ENCODE data around the gene SLIT3.

SLIT3 gene

DNA sequence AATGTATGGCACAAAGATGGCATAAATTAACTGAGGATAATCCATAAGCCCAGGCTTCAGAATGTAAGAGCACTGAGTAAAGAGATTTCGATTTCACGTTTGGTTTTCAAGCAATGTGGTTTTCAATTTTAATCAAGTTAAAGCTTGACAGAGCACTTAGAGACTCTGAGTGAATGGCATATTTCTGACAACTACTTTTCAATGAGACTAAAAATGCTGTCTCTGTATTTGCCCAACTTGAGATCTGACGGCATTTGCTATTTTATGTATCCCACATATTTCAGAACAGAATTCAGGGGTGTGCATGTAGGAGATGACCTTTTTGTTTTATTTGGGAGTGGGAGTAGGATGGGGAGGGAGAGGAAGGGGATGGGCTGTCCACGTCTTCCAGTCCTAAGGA lies 441.5 kb downstream of the SLIT3 start:
- DNase-seq (ENCODE audit: low read depth), result no peak

DNA sequence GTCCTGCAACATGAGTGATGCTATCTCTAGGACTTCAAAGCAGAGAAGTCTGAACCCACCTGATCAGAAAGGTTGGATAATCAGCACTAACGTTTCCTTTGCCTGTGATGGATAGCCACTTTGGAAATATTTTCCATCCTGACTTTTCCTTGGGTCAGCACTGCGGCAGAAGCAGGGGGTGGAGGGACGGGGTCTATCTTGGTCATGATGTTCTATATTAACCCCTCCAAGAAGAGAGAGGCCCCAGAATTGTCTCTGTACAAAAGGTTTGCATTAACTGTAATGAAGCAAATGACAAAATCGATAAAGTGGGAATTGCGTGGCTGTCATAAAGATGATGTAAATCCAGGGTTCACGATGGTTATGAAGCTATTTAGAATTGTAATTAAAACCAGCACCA lies 441.9 kb downstream of the SLIT3 start:
- no peak for DNase-seq (ENCODE audit: low read depth)

DNA sequence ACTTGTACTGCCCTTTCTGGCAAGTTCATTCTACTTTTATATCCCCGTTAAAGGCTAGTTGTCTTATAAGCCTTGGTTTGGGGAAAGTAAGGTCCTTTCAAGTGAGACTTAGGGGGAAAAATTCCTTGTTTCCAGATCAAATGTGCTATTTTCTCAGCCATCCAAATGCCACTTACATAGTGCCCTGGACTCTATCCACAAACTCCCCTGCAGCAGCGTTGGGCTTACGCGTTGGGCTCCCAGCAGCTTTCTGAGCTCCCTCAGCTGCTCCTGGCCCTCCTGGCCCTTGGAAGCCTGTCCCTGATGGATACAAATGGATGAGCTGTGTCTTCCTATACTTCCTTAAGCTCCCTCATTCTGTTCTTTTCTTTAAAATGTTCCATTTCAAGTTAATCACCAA lies 442.6 kb downstream of the SLIT3 start:
- DNase-seq (ENCODE audit: low read depth), result no peak

DNA sequence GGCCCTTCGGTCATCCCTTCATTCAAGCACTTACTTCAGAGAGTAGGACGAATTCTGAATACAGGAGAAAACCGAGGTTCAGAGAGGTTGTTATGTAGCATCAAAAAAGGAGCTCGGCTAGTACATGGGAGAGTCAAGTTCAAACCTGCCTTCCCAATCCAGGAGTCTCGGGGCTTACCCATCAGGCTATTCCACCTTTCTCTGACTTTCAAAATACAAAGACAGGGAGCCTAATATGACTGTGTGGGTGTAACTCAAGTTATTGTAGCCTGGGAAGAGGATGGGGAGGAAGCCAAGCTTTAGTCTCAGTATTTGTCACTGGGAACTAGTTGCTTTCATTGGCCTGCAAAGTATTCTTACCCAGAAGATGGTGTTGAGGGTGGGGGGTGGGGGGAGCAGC lies 447.0 kb downstream of the SLIT3 start:
- DNase-seq (ENCODE audit: low read depth), result no peak

DNA sequence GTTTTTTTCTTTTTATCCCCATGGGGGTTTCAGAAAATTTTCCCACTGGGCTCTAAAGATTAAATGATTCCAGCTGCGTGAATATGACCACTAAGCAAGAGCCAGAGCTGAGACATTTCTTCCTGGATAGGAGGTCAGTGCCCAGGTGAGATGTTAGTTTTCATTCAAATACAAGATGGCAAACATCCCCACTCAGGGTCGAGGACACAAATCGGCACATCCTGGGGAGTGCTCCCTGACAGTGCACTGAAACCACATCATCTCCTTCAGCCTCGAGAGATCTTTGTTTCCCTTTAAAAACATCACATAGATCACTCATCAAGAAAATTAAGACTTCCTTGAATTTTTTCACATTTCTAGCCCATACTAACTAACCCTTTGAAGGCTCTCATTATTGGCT lies 448.6 kb downstream of the SLIT3 start:
- no peak for DNase-seq (ENCODE audit: low read depth)

DNA sequence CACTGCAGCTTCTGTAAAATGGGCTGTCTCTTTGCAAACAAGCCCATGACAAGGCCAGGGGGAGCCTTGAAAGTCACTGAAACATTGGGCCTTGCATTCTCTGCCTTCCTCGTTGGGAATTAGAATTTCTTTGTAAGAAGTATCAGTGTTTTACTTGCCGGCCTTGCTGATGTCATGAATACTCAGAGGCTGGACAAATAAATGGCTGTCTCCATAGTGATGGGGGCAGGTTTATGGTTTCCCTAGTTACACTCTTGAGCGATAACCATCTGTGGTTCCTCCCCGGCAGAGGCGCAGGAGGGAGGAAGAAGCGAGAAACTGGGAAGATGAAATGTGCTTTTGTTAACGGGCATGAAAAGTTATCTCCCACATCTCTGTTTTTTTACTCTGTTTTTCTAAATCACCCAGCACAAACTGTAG lies 449.0 kb downstream of the SLIT3 start:
- peak; percentile 87 for DNase-seq (ENCODE audit: low read depth)

DNA sequence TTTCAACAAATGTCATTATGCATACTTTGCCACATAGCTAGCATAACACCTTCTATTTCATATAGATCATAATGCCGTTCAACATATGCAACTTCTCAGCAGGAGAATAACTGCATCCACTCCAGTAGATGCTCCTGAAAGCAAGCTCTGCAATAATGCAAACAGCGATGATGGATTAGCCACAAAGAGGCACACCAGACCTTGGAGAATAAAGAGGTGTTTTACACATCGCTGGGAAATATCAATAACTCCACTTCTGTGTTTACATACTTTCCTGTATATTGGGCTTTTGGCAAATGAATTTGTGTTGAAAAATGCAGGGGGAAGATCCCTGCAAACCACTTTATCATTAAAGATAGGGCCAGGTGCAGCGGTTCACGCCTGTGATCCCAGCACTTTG lies 450.3 kb downstream of the SLIT3 start:
- no peak for DNase-seq (ENCODE audit: low read depth)

DNA sequence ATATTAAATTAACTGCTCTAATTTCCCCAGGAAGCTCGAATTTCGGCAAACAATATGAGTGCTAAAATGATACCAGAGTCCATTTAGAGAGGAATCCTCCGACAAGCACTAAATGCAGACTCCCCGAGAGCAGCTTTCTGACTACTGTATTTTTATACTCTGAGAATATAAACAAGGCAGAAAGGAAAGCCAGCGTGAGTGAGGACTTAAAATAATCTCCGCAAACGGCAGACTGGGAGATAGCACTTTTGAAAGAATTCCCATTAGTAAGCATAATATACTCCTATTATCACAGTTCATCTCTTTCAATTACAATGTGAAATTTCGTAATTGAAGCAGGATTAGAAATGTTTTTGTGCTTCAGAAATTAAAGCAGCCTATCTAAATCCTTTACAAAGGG lies 452.4 kb downstream of the SLIT3 start:
- no peak for DNase-seq (ENCODE audit: low read depth)

DNA sequence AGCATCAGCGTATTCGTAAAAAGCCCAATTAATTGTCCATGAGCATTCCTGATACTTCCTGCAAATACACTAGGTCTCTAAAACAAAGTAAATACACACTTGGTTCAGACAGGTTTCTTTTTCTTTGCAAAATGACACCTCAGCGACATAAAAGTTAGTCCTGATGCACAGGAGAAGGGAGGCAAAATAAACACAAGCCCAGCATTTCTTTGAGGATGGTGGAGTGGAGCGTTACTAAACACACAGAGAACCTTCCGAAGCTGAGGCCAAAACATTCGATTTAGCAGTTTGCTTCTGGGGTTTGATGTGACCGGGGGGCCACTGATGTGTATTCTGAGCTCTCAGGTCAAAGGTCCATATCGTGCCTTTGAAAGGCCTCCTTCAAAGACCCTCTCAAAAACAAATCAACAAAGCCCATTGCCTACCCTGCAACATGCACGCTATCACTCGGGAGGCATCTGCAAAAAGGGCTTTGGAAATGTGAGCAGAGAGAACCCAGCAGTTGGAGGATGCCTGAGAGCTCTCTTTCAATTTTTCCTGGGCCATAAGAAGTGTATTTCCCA lies 453.3 kb downstream of the SLIT3 start:
- DNase-seq (ENCODE audit: low read depth), result no peak

DNA sequence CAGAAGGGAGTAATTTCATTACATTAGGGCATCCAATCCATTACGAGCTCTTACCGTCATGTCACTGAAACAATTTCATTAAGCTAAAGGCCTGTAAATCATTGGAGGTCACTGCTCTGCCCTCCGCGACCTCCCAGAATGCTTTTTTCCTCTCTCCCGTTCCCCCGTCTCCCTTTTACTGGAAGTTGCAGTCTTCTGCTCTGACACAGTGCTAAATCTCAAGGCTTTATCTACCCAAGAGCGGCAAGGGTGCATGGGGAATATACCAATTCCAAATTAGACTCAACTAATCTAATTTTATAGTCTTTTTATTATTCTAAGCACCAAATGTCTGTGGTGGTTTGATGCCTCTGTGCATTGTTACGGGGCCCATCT lies 456.0 kb downstream of the SLIT3 start:
- no peak for DNase-seq (ENCODE audit: low read depth)

DNA sequence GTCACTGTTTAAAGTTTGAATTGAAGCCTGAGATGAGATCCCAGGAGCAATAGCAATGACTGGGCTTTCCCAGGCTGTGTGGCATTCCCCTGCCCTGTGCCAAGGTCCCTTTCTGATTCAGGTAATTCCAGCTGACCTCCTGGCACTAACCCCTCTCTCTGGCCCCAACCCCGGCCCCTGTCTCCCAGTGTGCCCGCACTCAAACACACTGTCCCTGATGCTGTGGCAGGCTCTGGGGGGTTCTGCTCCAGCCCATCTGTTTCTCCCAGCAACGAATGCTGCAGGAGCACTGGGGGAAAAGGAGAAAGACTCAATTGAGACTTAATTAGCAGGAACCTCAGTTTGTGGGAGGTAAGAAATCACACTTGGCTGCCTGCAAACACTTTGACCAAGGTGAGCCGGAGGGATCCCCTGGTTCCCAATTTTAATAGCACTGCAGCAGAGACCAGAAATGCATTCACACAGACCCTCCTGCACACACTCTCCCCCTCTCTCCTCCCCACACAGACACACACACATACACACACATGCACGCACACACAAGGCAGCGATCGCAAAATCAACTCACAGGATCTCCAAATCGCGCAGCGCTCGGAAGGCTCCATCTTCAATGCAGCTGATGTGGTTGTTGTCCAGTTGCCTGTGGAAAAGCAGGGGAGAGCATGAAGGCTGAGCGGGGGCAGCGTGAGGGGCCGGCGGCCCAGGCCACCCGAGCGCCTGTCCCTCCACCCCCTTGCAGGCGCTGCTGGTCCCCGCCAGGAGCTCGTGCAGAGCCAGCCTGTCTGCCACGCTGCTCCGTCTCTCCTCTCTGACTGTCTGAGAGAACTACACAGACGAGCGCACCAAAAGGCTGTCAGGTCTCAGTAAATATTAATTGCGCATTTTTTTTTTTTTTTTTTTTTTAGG lies 456.7 kb downstream of the SLIT3 start:
- DNase-seq (ENCODE audit: low read depth), result no peak

DNA sequence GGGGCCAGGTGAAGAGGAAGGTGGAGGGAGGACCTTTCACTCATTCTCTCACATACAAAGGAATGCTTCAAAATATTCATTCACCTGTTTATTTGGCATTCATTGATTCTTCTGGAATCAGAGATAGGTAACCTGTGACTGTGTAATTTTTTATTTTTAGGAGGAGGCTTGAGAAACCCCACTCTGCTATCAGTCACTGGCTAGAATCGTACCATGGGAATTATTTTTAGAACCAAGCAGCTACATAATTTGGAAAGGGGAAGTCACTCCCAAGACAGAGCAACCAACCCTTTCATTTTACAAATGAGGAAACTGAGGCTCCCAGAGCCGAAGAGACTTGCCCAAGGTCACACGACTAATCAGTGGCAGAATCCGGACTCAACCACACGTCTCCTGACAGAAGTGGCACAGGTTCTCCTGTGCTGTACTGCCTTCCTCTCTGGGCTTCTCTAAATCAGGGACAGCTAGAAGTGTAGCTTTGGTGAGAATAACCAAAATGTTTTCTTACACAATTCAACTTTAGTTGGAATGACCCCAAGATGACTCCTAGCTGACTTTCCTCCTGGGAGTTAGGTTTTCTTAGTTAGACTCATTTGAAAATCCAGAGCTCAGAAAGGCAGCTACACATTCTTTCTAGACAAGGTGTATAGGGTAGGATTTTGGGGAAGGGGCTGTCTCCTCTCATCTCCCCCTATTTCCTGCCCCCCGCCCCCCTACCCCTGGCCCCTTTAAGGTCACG lies 457.5 kb downstream of the SLIT3 start:
- DNase-seq (ENCODE audit: low read depth), result no peak

DNA sequence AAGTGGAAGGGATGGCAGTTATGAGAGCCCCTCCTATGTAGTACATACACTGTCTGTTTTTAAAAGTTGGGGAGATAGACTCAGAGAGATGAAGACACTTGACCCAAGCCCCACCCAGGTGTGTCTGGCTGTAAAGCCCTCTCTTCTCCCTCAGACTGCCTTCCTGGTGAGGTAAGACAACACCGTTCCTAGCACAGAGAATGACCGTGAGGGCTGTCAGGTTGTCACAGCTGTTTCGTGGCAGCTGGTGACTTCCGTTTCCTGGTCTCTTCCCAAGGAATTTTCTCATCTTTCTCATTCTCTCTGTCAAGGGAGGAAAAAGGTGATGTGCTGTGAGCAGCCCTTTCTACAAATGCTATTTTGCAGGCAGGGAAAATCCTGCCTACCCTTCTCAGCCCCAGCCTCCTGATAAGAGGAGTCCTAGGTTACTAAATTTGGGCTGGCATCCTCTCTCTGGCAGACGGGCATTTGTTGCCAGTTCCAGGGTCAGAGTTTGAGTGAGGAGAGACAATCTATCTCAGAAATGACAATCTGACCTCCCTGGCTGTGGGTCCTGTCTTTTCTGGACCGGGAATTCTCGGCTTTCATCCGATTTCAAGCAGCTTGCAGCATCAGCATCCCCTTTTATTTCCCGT lies 458.3 kb downstream of the SLIT3 start:
- no peak for DNase-seq (ENCODE audit: low read depth)

DNA sequence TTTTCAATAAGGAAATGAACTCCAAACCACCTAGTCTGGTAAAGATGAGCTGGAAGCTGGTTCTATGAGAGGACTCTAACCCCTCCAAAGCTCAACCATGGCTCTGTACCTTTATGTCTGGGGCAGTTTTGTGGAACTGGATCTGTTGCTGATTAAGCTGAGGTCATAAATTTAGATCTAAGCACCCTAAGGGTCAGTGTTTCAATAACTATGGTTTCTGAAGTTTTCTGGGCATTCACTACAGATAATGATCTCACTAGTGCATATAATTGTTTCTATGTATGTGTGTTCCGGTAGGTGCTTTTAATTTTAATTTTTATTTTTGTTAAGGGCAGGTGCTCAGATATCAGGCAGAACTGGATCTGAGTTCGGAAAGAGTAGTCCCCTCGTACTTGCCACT lies 463.1 kb downstream of the SLIT3 start:
- DNase-seq (ENCODE audit: low read depth), result no peak

DNA sequence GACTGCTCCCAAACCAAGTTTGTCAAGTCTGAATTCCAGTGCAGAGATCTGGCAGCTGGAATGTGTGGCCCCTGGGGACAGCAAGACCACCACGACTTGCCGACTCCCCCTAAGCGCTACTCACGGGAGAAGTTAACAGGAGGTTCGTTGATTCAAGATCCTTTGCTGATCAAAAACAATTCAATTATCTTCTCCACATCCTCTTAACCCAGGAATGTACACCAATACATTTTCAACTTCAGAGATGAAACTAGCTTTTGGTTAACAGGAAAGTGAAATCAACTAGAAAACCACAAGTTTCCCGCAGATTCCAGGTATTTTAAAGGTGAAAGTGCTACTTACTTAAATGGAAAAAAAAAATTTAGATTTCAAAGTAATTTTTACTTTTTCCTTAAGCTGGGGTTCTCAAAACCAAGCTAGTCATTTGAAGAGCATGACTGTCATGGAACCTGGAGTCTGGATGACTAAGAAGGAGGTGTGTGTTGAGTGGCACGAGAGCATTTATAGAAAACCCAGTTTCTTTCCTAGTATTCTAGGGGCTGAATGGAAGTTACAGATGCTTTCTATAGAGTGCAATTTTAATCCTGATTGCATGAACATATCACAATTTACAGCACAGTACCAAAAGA lies 464.2 kb downstream of the SLIT3 start:
- no peak for DNase-seq (ENCODE audit: low read depth)

DNA sequence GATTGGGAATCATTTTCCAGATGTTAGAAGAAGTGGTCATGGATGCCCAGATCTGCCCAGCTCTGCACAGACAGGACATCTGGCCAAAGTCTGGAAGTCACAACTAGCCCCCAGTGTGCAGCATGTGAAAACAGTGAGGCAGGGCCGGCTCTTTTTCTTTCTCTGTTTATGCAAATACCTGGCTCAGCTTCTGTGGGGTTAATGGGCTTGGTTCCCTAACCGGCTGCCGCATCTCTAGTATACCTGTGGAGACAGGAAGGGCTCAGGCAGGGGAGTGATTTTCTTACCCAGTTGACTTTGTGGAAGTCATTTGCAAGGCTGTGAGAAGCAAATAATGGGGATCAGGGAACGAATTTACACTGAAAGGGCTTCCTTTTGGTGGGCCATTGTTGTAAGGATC lies 467.0 kb downstream of the SLIT3 start:
- DNase-seq (ENCODE audit: low read depth), result no peak

DNA sequence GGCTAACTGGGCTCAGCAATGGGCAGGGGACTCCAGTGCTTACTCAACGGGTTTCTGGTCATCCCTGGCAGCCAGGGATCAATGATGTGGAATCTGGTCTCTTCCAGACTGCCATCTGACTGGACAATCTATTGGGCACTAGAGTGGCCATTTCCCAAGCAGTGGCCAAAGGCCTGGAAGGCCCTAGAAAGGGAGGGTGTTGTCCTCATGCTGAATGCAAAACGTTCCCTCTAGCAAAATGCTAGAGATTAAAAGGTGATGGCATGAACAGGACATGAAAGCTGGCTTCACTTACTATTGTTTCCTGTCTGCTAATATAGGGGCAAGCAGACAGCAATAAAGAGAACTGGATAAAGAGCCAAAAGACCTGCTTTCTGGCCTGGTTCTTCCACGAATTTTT lies 467.6 kb downstream of the SLIT3 start:
- no peak for DNase-seq (ENCODE audit: low read depth)

DNA sequence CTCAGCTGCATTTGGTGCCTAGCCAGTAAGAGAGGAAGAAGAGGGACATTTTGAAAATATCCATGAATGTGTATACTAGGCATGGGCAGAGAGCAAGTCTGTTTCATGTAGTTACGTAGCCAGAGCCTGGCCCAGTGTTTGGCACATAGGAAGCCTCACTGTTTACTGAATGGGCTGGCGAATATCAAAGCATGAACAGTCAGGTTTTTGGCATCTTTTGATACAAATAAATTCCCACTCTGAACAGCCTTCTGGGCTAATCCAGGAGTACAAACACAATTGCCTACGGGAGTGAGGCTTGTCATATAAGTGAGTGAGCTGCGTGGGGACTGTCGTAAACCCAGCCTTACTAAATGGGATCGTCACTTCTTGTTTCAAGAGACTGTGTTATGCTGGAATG lies 468.6 kb downstream of the SLIT3 start:
- no peak for DNase-seq (ENCODE audit: low read depth)

DNA sequence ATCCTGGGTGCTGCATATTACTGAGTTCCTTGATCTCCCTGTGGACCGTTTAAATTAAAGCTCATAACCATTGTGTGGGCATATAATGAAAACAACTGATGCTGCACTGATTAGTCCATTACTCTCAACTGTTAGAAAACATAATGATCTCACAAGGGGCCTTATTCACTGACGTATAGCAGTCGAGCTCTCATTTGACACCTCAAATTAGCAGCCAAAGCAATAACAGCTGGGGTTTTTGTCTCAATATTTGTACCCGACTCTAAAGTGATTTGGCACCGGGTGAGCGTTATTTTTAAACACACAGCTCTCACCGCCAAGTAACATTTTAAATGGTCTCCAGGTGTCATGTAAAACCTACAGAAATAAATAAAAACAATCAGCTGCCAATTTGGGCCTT lies 469.6 kb downstream of the SLIT3 start:
- DNase-seq (ENCODE audit: low read depth), result no peak

DNA sequence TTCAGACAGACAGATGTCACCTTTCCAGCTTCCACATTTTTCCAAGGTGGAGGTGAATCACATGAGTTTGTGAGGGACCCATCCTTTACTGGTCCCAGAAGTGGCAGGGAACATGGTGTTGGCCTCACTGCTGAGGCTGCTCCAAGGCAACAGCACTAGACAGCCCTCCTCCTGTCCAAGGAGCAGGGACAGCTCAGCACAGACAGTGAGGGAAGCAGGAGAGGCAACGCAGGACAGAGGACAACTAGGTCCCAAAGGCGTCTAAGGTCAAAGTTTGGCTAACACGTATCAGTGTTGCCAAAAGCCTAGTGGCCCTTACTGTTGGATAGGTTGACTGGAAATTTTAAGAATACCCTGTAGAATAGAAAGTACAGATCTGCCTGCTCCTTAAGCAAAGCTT lies 470.1 kb downstream of the SLIT3 start:
- DNase-seq (ENCODE audit: low read depth), result no peak

DNA sequence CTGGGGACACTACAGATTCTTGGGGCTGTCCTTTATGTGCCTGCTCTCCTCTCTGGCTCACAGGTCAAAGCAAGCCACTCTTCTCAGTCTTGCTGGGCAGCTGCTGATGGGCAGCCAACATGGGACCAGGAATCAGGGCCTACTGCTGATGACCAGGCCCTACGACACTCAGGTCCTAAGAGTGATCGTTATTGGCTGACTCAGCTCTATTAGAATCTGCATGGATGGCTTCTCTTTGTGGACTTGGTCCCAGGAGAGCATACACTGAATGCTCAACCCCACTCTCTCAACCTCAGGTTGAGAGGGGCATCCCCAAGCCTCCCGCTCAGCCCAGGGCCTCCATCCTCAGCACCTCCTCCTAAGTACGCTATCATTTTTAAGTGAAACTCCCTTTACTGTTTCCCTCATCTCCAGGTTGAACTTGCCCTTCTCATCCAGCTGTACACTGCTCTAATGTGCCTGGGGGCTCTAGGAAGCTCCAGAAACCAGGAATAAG lies 471.0 kb downstream of the SLIT3 start:
- no peak for DNase-seq (ENCODE audit: low read depth)

DNA sequence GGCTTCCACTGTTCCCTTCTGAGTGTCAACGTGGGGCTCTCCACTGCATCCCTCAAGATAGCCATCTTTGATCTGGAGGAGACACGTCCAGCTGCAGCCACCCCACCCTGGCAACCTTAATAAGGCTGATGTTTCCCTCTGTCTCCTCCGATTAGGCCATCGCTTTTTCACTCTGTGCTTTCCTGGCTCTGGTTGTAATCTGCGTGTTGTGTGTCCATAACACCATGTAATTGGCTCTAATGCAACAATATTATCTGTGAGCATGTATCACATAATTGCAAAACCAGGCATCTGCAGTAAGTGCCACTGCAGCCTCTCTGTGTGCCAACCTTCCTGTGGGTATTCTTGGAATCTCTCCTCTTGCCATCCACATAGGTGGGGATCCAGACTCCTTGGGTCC lies 471.9 kb downstream of the SLIT3 start:
- no peak for DNase-seq (ENCODE audit: low read depth)

Measured in EH (cell line).